Panc1 (cell line): Measurements from ENCODE around the gene ZBTB48.

Source experiments
- POLR2AphosphoS5 ChIP-seq: IDR thresholded peaks from 2 replicates; pipeline ENCODE4 v1.6.1; 2012; ENCODE audit warnings: mild to moderate bottlenecking, low read depth, low read length, moderate library complexity
- SIN3A ChIP-seq: IDR thresholded peaks from 2 replicates; pipeline ENCODE4 v1.6.1; 2012; ENCODE audit warnings: low read depth, mild to moderate bottlenecking, low read length, moderate library complexity, borderline replicate concordance; ENCODE audit not compliant: insufficient read depth
- TF ChIP-seq, protein P1 (sequence below): fragments of 450-650 bp; IDR thresholded peaks from 2 replicates; pipeline ENCODE4 v1.5.1; 2017; ENCODE audit warnings: mild to moderate bottlenecking
- TF ChIP-seq, protein P2 (sequence below), 2 experiments: IDR thresholded peaks; 2 replicates each; pipeline ENCODE4 v1.6.1; 2011 to 2012; ENCODE audit warnings: low read depth in 2 of 2, control low read depth in 1 of 2, low read length in 1 of 2, mild to moderate bottlenecking in 1 of 2, moderate library complexity in 1 of 2; ENCODE audit not compliant: insufficient read depth in 1 of 2

DNA sequence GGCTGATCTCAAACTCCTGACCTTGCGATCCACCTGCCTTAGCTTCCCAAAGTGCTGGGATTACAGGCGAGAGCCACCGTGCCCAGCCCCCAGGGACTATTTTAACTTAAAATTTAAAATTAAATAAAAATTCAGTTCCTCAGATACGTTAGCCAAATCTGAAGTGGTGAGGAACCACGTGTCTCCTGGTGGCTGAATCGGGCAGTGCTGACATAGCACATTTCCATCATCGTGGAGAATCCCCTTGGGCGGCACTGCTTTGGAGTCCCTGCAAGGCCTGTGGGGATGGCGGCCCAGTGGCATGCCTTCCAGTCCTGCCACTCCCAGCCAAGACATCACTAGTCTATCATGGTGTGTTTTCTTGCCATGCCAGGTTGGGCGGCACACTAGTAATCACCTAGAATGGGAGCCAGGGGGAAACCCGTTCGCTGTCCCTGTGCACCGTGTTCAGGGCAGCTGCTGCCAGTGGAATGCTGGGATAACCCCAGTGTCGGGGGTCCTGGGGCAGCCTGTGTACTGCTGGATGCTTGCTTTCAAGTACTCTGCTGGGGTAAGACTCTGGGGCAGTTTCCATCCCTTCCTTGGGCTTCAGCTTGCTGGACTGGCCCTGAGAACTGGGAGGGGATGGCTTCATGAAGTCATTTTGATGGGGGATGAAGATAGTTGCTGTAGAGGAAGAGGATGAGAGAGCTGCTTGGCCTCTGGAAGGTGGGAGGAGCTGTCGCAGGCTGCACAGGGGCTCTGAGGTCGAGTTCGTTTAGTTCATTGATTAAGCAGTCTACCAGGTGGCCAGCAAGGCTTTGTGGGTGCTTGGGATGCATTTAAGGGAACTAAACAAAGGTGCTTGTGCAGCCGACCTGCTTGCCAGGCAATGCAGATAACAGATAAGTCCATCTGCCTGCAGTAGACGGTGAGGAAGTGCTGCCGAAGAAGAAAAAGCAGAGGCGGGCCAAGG lies 4.6 kb downstream of the ZBTB48 start:
- TF ChIP-seq, protein P1, sequence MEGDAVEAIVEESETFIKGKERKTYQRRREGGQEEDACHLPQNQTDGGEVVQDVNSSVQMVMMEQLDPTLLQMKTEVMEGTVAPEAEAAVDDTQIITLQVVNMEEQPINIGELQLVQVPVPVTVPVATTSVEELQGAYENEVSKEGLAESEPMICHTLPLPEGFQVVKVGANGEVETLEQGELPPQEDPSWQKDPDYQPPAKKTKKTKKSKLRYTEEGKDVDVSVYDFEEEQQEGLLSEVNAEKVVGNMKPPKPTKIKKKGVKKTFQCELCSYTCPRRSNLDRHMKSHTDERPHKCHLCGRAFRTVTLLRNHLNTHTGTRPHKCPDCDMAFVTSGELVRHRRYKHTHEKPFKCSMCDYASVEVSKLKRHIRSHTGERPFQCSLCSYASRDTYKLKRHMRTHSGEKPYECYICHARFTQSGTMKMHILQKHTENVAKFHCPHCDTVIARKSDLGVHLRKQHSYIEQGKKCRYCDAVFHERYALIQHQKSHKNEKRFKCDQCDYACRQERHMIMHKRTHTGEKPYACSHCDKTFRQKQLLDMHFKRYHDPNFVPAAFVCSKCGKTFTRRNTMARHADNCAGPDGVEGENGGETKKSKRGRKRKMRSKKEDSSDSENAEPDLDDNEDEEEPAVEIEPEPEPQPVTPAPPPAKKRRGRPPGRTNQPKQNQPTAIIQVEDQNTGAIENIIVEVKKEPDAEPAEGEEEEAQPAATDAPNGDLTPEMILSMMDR: no peak
- TF ChIP-seq SIN3A: no peak
- no peak for TF ChIP-seq POLR2AphosphoS5
- TF ChIP-seq, protein P2, sequence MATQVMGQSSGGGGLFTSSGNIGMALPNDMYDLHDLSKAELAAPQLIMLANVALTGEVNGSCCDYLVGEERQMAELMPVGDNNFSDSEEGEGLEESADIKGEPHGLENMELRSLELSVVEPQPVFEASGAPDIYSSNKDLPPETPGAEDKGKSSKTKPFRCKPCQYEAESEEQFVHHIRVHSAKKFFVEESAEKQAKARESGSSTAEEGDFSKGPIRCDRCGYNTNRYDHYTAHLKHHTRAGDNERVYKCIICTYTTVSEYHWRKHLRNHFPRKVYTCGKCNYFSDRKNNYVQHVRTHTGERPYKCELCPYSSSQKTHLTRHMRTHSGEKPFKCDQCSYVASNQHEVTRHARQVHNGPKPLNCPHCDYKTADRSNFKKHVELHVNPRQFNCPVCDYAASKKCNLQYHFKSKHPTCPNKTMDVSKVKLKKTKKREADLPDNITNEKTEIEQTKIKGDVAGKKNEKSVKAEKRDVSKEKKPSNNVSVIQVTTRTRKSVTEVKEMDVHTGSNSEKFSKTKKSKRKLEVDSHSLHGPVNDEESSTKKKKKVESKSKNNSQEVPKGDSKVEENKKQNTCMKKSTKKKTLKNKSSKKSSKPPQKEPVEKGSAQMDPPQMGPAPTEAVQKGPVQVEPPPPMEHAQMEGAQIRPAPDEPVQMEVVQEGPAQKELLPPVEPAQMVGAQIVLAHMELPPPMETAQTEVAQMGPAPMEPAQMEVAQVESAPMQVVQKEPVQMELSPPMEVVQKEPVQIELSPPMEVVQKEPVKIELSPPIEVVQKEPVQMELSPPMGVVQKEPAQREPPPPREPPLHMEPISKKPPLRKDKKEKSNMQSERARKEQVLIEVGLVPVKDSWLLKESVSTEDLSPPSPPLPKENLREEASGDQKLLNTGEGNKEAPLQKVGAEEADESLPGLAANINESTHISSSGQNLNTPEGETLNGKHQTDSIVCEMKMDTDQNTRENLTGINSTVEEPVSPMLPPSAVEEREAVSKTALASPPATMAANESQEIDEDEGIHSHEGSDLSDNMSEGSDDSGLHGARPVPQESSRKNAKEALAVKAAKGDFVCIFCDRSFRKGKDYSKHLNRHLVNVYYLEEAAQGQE (IDR thresholded peaks at IDR 0.05; ENCODE audit: insufficient read depth in 1 of 2, low read depth in 2 of 2, low read length in 1 of 2): no peak
